Activated T-cell treated with anti-CD3 and anti-CD28 coated beads, Interleukin-2, amount 50 U/mL, for 48 hours (primary cell): ENCODE results near the gene TSPAN9.

Experiments used
- DNase-seq, 2 experiments: peaks; one replicate each; pipeline ENCODE4 v3.0.0-alpha.2; 2020

Gene TSPAN9

DNA sequence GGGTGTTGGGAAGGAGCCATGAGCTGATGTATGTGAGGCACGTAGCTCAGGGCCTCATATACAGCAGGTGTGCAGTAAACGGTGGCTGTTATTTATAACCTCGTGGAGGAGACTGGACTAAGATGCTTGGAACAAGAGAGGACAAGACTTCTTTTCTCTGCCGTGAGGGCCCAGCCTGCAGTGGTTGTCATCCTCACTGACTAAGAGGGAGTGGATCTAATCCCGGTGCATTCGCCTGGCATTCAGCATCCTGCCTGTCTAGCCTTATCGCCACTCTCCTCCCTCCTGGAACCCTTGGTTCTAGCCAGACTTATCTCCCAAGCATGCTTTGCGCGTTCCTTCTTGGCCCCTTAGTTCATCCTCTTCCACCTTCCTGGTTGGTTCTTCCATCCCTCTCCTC lies 3.9 kb downstream of the TSPAN9 start:
- DNase-seq, result no peak

DNA sequence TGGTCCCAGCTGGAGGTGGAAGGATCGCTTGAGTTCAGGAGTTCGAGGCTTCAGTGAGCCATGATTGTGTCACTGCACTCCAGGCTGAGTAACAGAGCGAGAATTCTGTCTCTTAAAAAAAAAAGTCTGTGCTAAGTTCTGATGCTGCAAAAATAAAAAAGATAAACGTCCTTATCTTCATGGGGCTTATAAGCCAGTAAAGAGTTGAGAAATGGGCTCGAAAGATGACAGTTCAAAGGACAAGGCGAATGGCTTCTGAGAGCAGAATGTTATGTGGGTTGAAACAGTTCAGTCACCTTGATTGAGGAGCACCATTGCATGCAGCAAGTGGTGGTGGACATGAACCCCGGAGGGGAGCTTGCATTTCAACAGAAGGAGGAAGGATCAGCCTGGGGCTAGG lies 4.7 kb downstream of the TSPAN9 start:
- DNase-seq, result no peak

DNA sequence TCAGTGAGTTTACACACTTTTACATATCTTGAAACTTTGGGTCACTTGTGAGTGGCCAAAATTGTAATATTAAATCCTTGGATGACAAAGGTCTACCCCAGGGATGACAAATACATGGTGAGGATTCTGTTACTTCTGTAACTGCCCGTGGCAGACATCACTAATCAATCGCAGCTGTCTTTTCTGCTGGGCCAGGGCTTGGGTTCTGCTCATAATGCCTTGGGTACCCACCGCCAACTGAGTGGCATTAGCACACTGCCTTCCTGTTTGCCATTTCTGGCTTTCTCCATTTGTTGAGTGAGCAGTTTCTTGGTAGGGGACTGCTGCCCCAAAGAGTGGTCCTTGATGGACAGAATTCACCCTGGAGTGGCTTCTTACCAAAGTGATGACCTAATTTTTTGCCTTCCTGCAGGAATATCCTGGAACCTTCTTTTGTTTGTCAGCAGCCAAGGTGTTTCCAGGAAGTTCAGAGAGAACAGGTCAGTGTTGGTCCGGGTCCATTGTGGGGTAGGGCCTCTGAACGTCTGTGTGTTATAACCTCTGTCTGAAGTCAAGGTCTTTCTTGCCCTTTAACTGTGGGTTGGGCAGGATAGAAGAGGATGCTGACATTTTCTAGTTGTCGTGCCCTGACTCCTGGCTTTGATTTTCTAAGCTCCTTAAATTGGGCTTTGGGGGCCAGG lies 6.2 kb downstream of the TSPAN9 start:
- no peak for DNase-seq

DNA sequence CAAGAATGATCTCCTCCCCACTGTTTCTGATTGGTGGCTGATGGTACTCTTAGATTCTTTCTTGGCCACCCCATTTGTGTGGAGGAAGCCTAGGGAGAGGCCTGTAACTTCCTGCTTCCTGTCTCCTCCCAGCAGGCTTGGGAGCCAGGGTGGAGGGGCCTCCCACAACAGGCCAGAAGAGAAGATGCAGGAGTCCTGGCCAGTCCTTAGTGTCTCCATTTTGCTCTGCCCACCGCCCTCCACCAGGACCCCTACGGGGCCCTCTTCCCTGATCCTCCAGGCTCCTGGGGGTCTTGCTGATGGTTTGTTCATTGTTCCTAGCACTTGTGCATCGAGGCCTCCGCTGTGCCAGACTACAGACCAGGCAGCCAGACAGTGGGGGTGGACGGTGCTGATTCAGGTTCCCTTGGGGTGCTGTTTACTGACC lies 6.8 kb downstream of the TSPAN9 start:
- DNase-seq, result no peak

DNA sequence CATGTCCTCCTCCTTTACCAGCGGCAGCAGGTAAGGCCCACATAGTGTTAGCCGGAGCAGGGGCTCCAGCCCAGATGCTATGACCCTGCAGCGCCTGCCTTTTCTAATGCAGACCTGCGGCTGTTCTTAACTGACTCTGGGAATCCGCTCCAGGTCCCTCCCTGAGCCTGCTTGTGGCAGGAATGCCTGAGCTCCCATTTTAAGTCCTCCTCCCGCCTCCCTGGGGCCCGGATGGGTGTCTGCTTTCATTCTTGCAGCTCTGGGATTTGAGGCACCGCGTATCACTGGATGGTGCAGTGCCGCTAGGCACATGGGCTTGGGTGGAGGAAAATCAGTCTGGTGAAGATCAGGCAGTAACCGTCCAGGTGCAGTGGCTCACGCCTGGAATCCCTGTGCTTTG lies 7.6 kb downstream of the TSPAN9 start:
- DNase-seq, result no peak

DNA sequence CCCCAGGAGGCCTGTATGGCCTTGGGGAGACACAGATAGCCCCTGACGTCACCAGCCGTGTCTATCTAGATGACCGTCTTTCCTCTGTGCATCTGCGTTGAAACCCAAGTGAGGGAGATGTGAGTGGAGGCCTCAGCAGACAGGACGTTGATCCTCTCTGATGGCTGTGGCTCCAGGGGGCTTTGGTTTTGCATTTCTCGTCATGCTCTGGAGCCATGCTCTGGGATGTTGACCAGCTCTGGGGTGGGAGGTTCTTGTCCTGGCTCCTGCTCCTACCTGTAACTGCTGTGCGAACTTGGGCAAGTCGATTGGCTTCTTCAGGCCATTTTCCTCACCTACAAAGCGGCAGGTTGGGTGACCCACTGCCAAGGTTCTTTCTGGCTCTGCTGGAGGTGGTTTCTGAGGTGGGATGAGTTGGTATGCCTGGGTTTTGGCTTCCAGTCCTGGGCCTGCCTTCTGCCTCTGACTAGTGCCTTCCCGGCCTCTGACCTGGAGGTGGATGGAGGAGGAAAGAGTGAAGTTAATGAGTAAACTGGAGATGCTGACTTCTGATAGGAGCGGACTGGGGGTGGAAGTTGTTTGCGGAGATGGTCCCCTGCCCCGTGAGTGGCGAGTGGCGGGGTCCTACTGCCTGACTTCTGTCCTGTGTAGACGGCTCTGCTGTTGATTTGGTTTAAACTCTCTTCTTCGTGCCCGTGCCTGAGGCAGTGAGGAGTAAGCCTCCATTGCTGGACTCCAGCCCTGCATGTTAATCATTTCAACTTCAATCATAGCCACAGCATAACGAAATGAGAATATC lies 8.4 kb downstream of the TSPAN9 start:
- DNase-seq, result no peak

DNA sequence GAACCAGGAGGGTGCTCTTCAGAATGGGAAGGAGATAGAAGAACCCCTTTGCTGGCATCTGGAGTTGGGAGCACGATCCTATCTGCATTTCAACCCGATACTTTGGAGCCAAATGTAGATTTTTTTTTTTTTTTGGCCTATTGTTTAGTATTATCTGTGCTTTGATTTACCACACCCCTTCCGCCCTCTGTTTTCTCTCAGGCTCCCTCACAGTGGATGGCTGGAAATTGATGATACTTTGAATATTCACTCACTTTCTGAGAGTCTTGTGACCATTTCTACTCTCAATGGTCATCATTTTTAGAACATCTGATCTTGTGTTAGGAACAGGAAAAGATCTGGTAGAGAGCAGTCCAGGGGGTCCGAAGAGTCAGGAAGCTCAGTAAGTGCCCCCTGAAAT lies 9.0 kb downstream of the TSPAN9 start:
- no peak for DNase-seq

DNA sequence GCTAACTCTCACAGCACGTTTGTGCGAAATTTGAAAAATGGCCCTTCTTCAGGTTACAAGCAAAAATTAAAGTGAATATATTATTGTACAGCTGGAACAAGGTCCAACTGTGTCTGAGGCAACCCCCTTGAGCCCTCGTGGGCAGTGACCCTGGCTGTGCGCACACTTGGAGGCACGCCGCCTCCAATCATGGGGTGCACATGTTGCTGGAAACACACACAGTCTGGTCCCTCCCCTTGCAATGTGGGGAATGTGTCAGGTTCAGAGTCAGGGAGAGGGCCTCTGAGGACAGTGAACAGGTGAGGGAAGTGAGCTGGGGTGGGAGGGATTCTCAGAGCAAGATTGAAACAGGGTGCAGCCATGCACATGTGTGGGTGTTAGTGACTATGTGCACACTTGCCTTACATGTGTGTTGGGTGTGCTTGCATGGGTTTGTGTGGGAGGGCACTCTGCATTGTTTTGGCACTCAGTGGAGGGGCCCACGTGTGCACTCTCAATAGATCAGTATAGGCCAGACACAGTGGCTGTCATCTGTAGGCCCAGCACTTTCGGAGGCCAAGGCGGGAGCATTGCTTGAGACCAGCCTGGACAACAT lies 9.6 kb downstream of the TSPAN9 start:
- DNase-seq, result no peak

DNA sequence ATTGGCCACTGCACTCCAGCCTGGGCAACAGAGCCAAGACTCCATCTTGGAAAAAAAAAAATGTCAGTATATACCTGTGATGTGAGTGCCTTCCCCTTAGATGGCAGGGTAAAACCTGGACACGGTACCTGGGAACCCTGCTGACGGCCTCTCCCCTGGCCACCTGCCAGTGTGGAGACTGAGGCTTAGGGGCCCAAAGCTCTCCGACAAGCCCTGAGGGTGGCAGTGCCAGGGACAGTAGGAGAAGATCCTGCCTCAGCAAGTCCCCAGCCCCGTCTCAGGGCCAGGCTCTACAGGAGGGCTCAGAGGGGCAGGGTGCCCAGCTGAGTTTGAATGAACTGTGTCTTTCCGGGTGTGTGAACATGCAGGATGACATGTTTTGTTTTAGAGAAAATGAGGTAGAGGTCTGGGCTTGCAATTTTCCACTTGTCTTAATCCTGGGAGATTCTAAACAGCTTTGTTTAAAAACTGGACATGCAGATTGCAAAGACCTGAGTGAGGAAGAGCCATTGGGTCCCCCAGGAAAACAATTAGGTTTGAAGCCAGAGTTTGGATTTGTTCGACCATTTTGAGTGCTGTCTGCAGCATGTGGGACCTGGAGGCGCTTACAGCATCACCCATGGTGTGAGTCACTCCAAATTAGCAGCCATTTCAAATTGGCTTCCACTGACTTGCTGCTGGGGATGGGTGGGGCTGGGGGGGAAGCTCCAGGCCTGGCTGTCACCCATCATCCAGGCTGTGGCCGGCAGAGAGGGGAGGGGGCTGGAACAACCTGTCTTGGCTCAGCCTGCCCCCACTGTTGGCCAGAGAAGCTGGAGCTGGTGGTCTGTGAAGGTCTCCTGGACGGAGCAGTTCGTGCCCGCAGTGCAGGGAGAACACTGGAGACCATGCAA lies 10.8 kb downstream of the TSPAN9 start:
- no peak for DNase-seq

DNA sequence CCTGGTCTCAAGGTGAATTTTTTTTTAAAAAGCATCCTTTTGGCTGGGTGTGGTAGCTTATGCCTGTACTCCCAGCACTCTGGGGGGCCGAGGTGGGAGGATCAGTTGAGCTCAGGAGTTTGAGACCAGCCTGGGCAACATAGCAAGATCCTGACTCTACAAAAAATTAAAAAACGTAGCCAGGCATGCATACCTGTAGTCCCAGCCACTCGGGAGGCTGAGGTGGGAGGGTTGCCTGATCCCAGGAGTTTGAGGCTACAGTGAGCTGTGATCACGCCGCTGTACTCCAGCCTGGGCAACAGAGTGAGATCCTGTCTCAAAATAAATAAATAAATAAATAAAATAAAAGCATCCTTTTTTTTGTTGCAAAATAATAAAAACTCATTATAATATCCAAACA lies 12.4 kb downstream of the TSPAN9 start:
- no peak for DNase-seq

DNA sequence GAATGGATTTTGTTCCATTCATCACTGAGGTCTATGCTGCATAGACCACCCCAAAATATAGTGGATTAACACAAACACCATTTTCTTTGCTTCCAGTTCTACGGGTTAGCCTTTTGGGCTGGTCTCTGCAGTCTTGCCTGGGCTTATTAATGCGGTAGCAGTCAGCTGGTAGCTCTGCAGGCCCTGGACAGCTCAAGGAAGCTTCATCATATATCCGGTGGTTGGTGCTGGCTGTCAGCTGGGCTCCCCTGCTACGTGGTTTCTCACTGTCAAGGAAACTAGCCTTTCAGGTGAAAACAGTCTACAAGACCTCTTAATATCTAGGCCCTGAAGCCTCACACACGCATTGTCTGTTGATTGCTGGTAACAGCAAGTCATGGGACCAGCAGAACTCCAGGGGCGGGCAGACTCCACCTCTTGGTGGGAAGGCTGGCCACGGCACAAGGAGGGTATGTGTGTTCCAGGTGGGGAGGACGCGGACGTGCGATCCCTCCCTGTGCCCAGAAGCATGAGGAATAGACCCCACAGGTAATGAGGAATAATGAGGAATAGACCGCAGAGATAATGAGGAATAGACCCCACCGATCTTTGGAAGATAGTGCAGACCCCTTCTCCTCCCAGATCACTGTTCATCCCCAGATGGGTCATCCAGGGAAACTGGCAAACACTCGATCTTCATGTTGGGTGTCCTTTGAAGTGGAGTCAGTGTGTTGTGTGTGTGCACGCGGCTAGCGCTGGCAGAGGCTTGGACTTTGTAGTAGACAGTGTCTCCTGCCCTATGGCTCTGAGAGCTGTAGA lies 13.3 kb downstream of the TSPAN9 start:
- no peak for DNase-seq

DNA sequence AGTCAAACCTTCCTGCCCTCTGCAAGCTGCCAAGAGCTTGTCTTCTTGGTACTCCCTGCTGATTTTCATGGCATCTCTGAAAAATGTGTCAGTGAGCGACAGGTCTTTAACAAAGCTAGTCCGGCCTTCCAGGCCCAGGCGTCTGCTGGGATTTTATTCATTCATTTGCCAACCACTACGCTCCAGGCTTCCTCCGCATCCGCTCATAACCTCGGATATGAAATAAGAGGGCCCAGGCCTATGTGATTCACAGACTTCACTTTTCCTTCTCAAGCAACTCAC lies 13.8 kb downstream of the TSPAN9 start:
- DNase-seq, result no peak

DNA sequence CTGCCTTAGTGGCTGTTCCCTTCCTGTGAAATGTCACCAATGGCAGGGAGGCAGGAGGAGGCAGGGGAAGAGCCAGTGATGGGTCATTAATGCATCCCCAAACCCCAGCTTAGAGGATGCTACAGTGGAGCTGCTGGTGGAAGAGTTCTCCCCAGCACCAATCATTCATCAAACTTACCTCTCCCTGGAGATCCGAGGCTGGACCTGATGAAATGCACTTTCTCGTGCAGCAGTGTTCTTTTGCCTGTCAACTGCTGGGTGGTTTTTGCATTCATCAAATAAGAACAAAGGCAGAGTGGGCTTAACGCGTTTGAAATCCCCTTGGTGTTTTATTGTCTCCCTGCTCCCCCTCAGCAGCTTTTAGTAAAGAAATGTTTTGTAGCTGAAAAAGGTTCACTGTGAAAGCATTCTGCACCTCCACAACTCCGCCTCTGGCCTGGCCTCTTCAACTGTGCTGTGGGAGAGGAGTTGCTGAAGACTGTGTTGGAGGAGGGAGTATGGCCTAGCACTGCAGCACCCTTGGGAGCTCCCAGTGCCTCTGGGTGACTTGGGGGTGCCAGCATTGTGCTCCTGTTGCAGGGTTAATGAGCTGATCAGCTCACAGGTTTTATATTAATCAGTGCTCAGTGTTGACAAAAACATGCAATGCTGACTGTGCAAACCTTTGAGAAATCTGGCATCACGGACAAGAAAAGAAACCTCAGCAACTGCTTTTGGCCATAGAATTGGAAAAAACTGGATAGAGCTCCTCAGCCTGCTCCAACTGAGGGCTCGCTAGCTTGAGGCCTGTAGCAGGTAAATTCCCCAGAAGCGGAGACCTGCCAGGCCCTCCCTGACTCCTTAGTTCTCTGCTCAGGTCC lies 14.4 kb downstream of the TSPAN9 start:
- DNase-seq, result no peak

DNA sequence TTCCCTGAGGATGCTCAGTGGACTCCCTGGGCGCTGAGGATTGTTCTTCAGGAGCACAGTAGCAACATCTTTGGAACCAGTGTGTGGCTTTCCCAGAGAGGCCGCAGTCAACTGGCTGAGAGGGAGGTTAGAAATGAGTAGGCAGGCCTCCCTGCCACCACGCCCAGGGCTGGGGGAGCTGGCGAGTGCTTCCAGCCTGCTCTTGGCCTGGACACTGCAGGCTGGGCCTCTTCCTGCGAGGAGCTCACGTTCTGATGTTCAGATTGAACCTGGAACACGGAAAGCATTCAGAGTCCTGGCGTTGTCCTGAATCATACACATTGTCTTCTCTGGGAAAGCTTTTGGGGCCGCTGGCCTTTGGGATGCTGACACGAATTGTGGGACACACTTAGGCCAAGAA lies 15.6 kb downstream of the TSPAN9 start:
- DNase-seq, result no peak

DNA sequence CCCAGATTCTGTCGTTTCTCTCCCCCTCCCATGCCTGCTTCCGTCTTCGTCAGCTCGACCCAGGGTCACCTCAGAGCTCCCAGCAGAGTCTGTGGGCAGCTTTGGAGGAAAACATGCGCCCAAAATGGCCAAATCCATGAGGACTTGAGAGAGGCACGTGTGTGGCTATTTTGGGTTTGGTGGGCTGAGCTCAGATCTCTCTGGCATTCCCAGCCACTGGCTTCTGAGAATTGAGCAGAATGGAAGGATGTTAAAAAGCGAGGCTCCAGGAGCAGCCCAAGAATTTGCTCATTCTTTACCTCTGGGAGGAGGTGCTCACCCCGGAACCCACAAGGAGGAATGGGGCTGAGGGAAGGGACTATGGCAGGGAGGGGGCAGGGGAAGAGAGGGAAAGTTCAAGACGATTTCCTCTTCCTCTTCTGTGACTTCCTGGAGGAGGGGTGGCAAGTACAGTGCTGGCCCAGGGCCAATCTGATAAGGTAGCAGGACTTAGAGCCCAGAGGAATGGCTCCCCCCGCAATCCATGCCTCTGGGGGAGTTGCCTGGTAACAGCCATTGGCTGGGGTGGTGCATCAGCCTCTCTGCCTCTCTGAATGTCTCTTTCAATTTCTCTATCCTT lies 20.1 kb downstream of the TSPAN9 start:
- DNase-seq, result no peak

DNA sequence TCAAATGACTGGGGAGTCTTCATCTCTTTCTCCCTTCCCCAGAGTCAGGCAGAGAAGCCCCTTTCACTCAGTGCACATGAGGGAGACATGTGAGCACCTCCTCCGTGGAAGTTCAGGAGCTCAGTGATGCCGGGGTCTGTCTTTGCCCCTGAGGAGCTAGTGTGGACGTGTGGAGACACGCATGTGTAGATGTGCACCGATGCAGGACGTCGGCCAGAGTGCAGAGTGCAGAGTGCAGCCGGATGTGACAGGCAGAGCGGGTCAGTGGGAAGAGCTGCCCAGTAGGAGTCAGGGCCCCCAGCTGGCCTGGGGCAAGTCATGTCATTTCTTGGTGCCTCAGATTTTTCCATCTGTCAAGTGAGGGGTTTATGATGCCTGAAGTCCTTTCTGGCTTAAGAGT lies 20.7 kb downstream of the TSPAN9 start:
- DNase-seq, result no peak

DNA sequence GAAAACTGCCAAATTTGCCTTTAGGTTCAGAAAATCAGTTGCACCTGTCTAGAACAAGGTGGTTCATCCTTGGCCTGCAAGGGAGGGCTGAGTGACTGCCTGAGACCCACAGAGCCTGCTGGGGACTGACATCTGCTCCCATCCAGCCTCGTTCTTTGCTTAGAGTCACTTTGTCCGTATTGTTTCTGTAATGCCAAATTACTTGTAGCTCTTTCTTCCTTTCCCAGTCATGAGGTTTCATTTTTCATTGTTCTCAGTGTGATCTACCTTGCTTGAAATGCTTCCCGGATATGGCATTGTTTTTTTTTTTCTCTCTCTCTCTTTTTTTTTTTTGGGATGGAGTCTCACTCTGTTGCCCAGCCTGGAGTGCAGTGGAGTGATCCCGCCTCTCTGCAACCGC lies 21.3 kb downstream of the TSPAN9 start:
- DNase-seq, result no peak

DNA sequence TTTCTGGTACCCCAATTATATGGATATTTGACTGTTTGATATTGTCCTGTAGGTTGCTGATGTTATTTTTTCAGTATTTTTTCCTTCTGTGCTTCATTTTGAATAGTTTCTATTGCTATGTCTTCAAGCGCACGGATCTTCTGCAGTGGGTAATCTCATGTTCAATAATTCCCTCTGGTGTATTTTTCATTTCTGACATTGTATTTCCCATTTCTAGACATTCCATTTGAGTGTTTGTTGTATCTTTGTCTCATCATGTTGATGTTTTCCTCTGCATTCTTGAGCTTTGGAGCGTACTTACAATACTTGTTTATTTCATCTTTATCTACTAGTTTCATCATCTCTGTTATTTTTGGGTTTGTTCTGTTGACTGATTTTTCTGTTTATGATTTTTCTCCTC lies 22.0 kb downstream of the TSPAN9 start:
- no peak for DNase-seq

DNA sequence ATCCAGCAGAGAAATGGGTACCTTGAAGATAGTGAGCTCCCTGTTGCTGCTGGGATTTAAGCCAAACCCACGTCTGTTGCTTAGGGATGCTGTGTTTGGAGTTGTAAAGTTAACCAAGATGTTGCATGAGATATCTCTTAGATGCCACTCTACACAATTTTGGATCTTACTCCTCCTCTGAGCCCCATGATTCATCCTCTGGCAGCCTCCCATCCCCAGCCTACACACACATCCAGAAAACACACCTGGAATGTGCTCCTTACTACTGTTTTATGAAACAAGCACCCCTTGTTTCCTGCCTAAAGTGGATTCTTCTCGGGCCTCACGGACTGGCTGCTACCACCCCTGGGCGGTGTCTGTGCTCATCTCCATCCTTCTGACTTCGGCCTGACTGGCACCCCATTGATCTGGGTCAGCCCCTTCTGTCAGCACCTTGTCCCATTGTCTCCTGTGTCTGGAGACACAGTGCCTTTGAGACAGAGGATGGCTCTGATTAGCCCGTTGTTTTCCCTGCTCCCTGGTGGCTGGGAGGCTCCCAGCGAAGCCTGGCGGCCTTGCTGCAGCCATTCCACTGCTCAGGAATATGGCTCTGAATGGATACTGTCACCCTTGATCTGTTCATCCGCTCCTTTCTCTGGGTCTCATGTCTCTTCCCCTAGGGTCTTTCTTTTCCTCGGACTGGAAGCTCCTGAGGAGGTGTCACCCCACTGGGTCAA lies 24.3 kb downstream of the TSPAN9 start:
- no peak for DNase-seq

DNA sequence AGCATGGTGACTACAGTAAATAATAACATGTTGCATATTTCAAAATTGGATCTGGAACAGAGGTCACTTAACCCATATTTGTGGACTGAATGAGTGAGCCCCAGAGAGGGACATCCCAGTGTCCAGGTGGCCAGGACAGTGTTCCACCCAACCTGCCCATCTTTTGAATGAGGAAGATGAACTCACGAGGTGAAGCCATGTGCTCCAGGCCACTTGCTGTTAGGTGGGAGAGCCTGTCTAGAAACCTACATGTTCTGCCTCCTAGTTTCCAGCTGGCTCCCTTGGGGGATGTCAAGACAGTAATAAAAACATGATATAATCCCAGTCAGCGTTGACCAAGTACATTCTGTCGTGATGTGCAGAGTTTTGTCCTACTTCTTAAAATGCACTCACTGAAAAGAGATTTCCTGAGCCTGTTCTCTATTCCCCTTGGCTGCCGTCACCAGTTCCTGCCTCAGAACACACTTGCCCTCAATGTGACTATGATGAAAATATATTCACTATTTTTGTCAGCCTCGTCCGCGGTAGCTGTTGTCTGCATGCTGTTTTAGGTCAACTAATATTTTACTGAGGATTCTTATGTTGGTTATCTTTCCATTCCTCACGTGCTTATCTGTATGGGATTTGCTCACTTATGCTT lies 25.7 kb downstream of the TSPAN9 start:
- no peak for DNase-seq
